IPS-18c (cell line): ENCODE results near the gene PLXNA4.

ENCODE experiments used
- H3K4me3 ChIP-seq: 2 replicates; pipeline ENCODE4 v1.7.0; 2013; ENCODE audit warnings: low read depth, mild to moderate bottlenecking, low read length, moderate library complexity; ENCODE audit not compliant: insufficient read depth
- H3K9me3 ChIP-seq: one replicate; pipeline ENCODE4 v1.6.1; 2013; ENCODE audit warnings: mild to moderate bottlenecking, low read length, moderate library complexity; ENCODE audit not compliant: control insufficient read depth, insufficient read depth

Gene PLXNA4

GRCh38 chr7:132091706-132092105, 484.6 kb downstream of the PLXNA4 start:
- Histone ChIP-seq H3K4me3 (no peak overlapping the region), H3K9me3 (no peaks in the 10 kb centered on the region)

- no peak overlapping the region for H3K4me3 ChIP-seq
- H3K9me3 ChIP-seq, result no peaks in the 10 kb centered on the region
Observed at GRCh38 chr7:132090444-132090843, 485.8 kb downstream of the PLXNA4 start.

- no peak overlapping the region for H3K4me3 ChIP-seq
- no peaks in the 10 kb centered on the region for H3K9me3 ChIP-seq
Observed at GRCh38 chr7:132089356-132089755, 486.9 kb downstream of the PLXNA4 start.

GRCh38 chr7:132087421-132087820, 488.8 kb downstream of the PLXNA4 start:
- Histone ChIP-seq H3K4me3 (no peak overlapping the region), H3K9me3 (peaks cover 3% of the 10 kb centered on the region)

- Histone ChIP-seq H3K4me3 (no peak overlapping the region), H3K9me3 (peaks cover 3% of the 10 kb centered on the region)
Observed at GRCh38 chr7:132084776-132085388, 491.4 kb downstream of the PLXNA4 start.

- peaks cover 3% of the 10 kb centered on the region for H3K9me3 ChIP-seq
- no peak overlapping the region for H3K4me3 ChIP-seq
Observed at GRCh38 chr7:132083537-132084123, 492.6 kb downstream of the PLXNA4 start.

GRCh38 chr7:132083126-132083525, 493.1 kb downstream of the PLXNA4 start:
- H3K4me3 ChIP-seq, result no peak overlapping the region

GRCh38 chr7:132082394-132082793, 493.9 kb downstream of the PLXNA4 start:
- H3K9me3 ChIP-seq, result peaks cover 3% of the 10 kb centered on the region
- no peak overlapping the region for H3K4me3 ChIP-seq

More at GRCh38 chr7:132083126-132083525, 493.1 kb downstream of the PLXNA4 start:
- peaks cover 3% of the 10 kb centered on the region for H3K9me3 ChIP-seq

- Histone ChIP-seq H3K9me3 (peaks cover 3% of the 10 kb centered on the region), H3K4me3 (no peak overlapping the region)
Observed at GRCh38 chr7:132081686-132082085, 494.6 kb downstream of the PLXNA4 start.

- Histone ChIP-seq H3K9me3 (peaks cover 3% of the 10 kb centered on the region), H3K4me3 (no peak overlapping the region)
Observed at GRCh38 chr7:132080967-132081668, 495.2 kb downstream of the PLXNA4 start.

- Histone ChIP-seq H3K4me3 (no peak overlapping the region), H3K9me3 (peaks cover 6% of the 10 kb centered on the region)
Observed at GRCh38 chr7:132080467-132080866, 495.8 kb downstream of the PLXNA4 start.

- Histone ChIP-seq H3K9me3 (peaks cover 6% of the 10 kb centered on the region), H3K4me3 (no peak overlapping the region)
Observed at GRCh38 chr7:132078891-132079735, 497.2 kb downstream of the PLXNA4 start.

GRCh38 chr7:132077971-132078685, 498.1 kb downstream of the PLXNA4 start:
- no peak overlapping the region for H3K4me3 ChIP-seq
- H3K9me3 ChIP-seq, result peaks cover 9% of the 10 kb centered on the region

GRCh38 chr7:132076301-132077035, 499.8 kb downstream of the PLXNA4 start:
- H3K9me3 ChIP-seq, result peaks cover 6% of the 10 kb centered on the region
- H3K4me3 ChIP-seq, result no peak overlapping the region

GRCh38 chr7:132075515-132075914, 500.8 kb downstream of the PLXNA4 start:
- Histone ChIP-seq H3K4me3 (no peak overlapping the region), H3K9me3 (peaks cover 6% of the 10 kb centered on the region)

- Histone ChIP-seq H3K4me3 (no peak overlapping the region), H3K9me3 (peaks cover 6% of the 10 kb centered on the region)
Observed at GRCh38 chr7:132073920-132074589, 502.2 kb downstream of the PLXNA4 start.
